HG02852 (cell line): ENCODE results near the gene TSPOAP1.

Experiments
- ATAC-seq: cut with Tn5 transposase; IDR thresholded peaks from one replicate; pipeline ENCODE4 v1.9.1; 2021; ENCODE audit warnings: mild to moderate bottlenecking, moderate library complexity; ENCODE audit not compliant: unreplicated experiment

TSPOAP1 gene

GRCh38 chr17:58330997-58331814 lies 2.6 kb upstream of the TSPOAP1 start:
- ATAC-seq, result no peak

GRCh38 chr17:58330538-58330996 lies 2.0 kb upstream of the TSPOAP1 start:
- no peak for ATAC-seq

- ATAC-seq, result peak; percentile 3
Observed at GRCh38 chr17:58329810-58330537, 1.4 kb upstream of the TSPOAP1 start.

GRCh38 chr17:58329035-58329809 lies 627 bp upstream of the TSPOAP1 start:
- peak; percentile 38 for ATAC-seq

GRCh38 chr17:58327363-58328194 lies 1.0 kb downstream of the TSPOAP1 start:
- ATAC-seq, result peak; percentile 3

GRCh38 chr17:58326609-58327362 lies 1.8 kb downstream of the TSPOAP1 start:
- ATAC-seq, result no peak

- ATAC-seq, result no peak
Observed at GRCh38 chr17:58325976-58326468, 2.6 kb downstream of the TSPOAP1 start.

- no peak for ATAC-seq
Observed at GRCh38 chr17:58325289-58325726, 3.3 kb downstream of the TSPOAP1 start.

- ATAC-seq, result no peak
Observed at GRCh38 chr17:58324409-58325288, 3.9 kb downstream of the TSPOAP1 start.

GRCh38 chr17:58324056-58324408 lies 4.6 kb downstream of the TSPOAP1 start:
- ATAC-seq, result no peak

GRCh38 chr17:58323366-58324055 lies 5.1 kb downstream of the TSPOAP1 start:
- no peak for ATAC-seq

GRCh38 chr17:58322581-58323185 lies 5.9 kb downstream of the TSPOAP1 start:
- ATAC-seq, result no peak

GRCh38 chr17:58321571-58322525 lies 6.7 kb downstream of the TSPOAP1 start:
- no peak for ATAC-seq

- no peak for ATAC-seq
Observed at GRCh38 chr17:58320570-58321323, 7.8 kb downstream of the TSPOAP1 start.

- ATAC-seq, result no peak
Observed at GRCh38 chr17:58320163-58320558, 8.4 kb downstream of the TSPOAP1 start.
